Endothelial cell (in vitro differentiated cells): ENCODE data around the gene SZRD1. TPM values are rescaled to one million over a fixed set of nuclear protein-coding genes. Genes with fewer than 3 reads are reported as not detected.
"Not testable (repeated sequence)": the region's sequence is repeated elsewhere in the genome, so short reads cannot be mapped to it uniquely, and the experiment has no call there.

ENCODE experiments used
- DNase-seq: peaks from one replicate; pipeline ENCODE4 v3.0.0; 2021; ENCODE audit warnings: low spot score
- H3K27ac Mint-ChIP-seq: one replicate; pipeline ENCODE4 v1.8.0; 2021; ENCODE audit warnings: mixed read lengths, inconsistent platforms; ENCODE audit not compliant: unreplicated experiment
- H3K27me3 Mint-ChIP-seq: one replicate; pipeline ENCODE4 v1.8.0; 2021; ENCODE audit warnings: mild to moderate bottlenecking, moderate library complexity, mixed read lengths, inconsistent platforms; ENCODE audit not compliant: unreplicated experiment
- H3K36me3 Mint-ChIP-seq: one replicate; pipeline ENCODE4 v1.8.0; 2021; ENCODE audit warnings: mild to moderate bottlenecking, low read depth, mixed read lengths, inconsistent platforms; ENCODE audit not compliant: unreplicated experiment
- H3K4me1 Mint-ChIP-seq: one replicate; pipeline ENCODE4 v1.8.0; 2021; ENCODE audit warnings: mild to moderate bottlenecking, mixed read lengths, inconsistent platforms; ENCODE audit not compliant: unreplicated experiment
- H3K4me3 Mint-ChIP-seq: one replicate; pipeline ENCODE4 v1.8.0; 2021; ENCODE audit warnings: mild to moderate bottlenecking, mixed read lengths, inconsistent platforms; ENCODE audit not compliant: unreplicated experiment
- H3K9me3 Mint-ChIP-seq: one replicate; pipeline ENCODE4 v1.8.0; 2021; ENCODE audit warnings: mixed read lengths, inconsistent platforms; ENCODE audit not compliant: unreplicated experiment
- CTCF ChIP-seq: fragments of 200-600 bp; sonication (generic); IDR thresholded peaks from one replicate; pipeline ENCODE4 v1.5.0; 2021; ENCODE audit warnings: antibody characterized with exemption; ENCODE audit not compliant: unreplicated experiment
- total RNA-seq: library from RNA; stranded (reverse); fragmentation: NEBNext Ultra II Directional; extraction: Animal tissue kit (Norgen Biotek cat#: 25700); gene quantifications from one replicate; pipeline ENCODE4 v1.2.1, GENCODE V29; 2021; ENCODE audit not compliant: unreplicated experiment

SZRD1 gene
- total RNA-seq, 1 donor from 2014 or later, result 127 TPM

DNA sequence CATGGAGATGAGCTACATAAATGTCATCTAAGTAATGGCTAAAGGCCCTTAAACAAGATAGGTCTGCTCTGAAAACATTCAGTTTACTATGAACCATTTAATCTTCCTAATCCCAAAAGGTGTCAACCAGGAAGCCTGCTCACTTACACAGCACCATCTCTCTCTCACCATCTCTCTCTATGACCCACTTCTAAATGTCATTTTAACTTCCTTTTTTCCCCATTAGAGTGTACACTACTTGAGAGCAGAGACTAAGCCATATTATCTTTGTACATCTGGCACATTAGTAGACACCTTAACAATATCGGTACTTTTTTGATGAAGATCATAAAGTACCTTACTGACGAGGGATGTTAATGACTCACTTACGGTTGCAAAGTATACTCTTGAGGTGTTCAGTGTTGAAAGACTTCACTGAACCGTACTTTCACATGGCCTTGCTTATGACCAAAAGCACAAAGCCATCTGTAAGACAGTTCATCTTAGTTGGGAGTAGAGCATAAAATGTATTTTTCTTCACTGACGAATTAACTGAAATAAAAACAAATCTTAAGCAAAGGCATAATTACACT lies 40.1 kb upstream of the SZRD1 start:
- DNase-seq, result no peak
- Mint-ChIP-seq H3K27ac (no peak overlapping the region), H3K9me3 (no peaks in the 10 kb centered on the region), H3K4me3 (no peak overlapping the region), H3K27me3 (no peaks in the 10 kb centered on the region), H3K36me3 (peaks cover 5% of the 10 kb centered on the region), H3K4me1 (peaks cover 7% of the 10 kb centered on the region)
- TF ChIP-seq CTCF, result no peak

- Mint-ChIP-seq H3K9me3 (no peaks in the 10 kb centered on the region), H3K4me1 (no peaks in the 10 kb centered on the region), H3K4me3 (no peak overlapping the region), H3K27me3 (no peaks in the 10 kb centered on the region), H3K36me3 (no peaks in the 10 kb centered on the region), H3K27ac (no peak overlapping the region)
- no peak for TF ChIP-seq CTCF
- no peak for DNase-seq
These were observed 32.2 kb upstream of the SZRD1 start for GRCh38 chr1:16334655-16335340.

- no peak for TF ChIP-seq CTCF
- no peaks in the 10 kb centered on the region for H3K9me3 Mint-ChIP-seq
- H3K27ac Mint-ChIP-seq, result no peak overlapping the region
- DNase-seq, result no peak
- no peaks in the 10 kb centered on the region for H3K36me3 Mint-ChIP-seq
- peaks cover 3% of the 10 kb centered on the region for H3K4me1 Mint-ChIP-seq
- H3K27me3 Mint-ChIP-seq, result no peaks in the 10 kb centered on the region
- H3K4me3 Mint-ChIP-seq, result no peak overlapping the region
These were observed 28.1 kb upstream of the SZRD1 start for GRCh38 chr1:16338961-16339360.

GRCh38 chr1:16340673-16341072 lies 26.4 kb upstream of the SZRD1 start:
- Mint-ChIP-seq H3K9me3 (no peaks in the 10 kb centered on the region), H3K4me3 (no peak overlapping the region), H3K36me3 (no peaks in the 10 kb centered on the region), H3K27ac (no peak overlapping the region), H3K4me1 (peaks cover 3% of the 10 kb centered on the region), H3K27me3 (no peaks in the 10 kb centered on the region)
- DNase-seq, result no peak
- TF ChIP-seq CTCF, result no peak

DNA sequence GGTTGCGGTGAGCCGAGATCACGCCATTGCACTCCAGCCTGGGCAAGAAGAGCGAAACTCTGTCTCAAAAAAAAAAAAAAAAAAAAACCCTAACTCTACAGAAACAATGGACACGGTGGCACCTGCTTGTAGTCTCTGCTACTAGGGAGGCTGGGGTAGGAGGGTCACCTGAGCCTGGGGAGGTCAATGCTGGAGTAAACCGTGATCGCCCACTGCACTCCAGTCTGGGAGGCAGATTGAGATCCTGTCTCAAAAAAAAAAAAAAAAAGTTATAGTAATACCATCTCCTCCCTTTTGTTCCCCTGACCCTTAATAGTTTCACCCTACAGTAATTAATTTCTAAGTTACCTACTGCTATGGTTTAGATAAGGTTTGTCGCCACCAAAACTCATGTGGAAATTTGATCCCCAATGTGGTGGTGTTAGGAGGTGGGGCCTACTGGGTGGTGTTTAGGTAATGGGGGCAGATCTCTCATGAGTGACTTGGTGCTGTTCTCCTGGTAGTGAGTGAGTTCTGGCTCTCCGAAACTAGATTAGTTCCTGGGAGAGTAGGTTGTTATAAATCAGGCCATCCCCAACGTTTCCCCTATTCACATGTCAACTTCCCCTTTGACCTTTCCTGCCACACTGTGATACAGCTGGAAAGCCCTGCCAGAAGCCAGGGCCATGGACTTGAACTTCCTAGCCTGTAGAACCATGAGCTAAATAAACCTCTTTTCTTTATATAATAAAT lies 24.5 kb upstream of the SZRD1 start:
- Mint-ChIP-seq H3K4me3 (no peak overlapping the region), H3K36me3 (no peaks in the 10 kb centered on the region), H3K27me3 (no peaks in the 10 kb centered on the region), H3K4me1 (peaks cover 3% of the 10 kb centered on the region), H3K9me3 (no peaks in the 10 kb centered on the region), H3K27ac (no peak overlapping the region)
- no peak for TF ChIP-seq CTCF
- no peak for DNase-seq

- H3K4me1 Mint-ChIP-seq, H3K9me3 Mint-ChIP-seq, H3K36me3 Mint-ChIP-seq, H3K4me3 Mint-ChIP-seq, DNase-seq, H3K27me3 Mint-ChIP-seq, H3K27ac Mint-ChIP-seq: not testable (repeated sequence)
These were observed 23.8 kb upstream of the SZRD1 start for GRCh38 chr1:16343276-16343675.
